Neural cell (in vitro differentiated cells): ENCODE data around the gene SLC22A23.

Source experiments
- EP300 ChIP-seq: fragments of 450-650 bp; conservative IDR thresholded peaks from 2 replicates; pipeline ENCODE4 v1.6.1; 2014; ENCODE audit warnings: antibody characterized with exemption, mild to moderate bottlenecking, moderate library complexity; ENCODE audit not compliant: poor library complexity, severe bottlenecking
- EZH2 ChIP-seq: fragments of 200-600, 300-800 bp; shearing (Covaris generic), sonication (generic); IDR thresholded peaks from 2 replicates; pipeline ENCODE4 v1.6.1; 2014; ENCODE audit warnings: antibody characterized with exemption, low read length, borderline replicate concordance, mild to moderate bottlenecking; ENCODE audit not compliant: insufficient read depth, poor library complexity, severe bottlenecking
- MXI1 ChIP-seq: fragments of 450-650 bp; conservative IDR thresholded peaks from 2 replicates; pipeline ENCODE4 v1.6.1; 2014; ENCODE audit warnings: antibody characterized with exemption, mild to moderate bottlenecking; ENCODE audit not compliant: poor library complexity, severe bottlenecking
- SMC3 ChIP-seq: fragments of 450-650 bp; conservative IDR thresholded peaks from 2 replicates; pipeline ENCODE4 v1.6.1; 2014; ENCODE audit warnings: antibody characterized with exemption, mild to moderate bottlenecking, moderate library complexity; ENCODE audit not compliant: poor library complexity
- TAF1 ChIP-seq: IDR thresholded peaks from 2 replicates; pipeline ENCODE4 v1.6.1; 2012; ENCODE audit warnings: low read depth
- TF ChIP-seq, protein P1 (sequence below): fragments of 450-650 bp; IDR thresholded peaks from 2 replicates; pipeline ENCODE4 v1.5.1; 2014; ENCODE audit warnings: antibody characterized with exemption, mild to moderate bottlenecking, moderate library complexity; ENCODE audit not compliant: poor library complexity, severe bottlenecking
- TF ChIP-seq, protein P2 (sequence below): IDR thresholded peaks from 2 replicates; pipeline ENCODE4 v1.6.1; 2012; ENCODE audit warnings: borderline replicate concordance

DNA sequence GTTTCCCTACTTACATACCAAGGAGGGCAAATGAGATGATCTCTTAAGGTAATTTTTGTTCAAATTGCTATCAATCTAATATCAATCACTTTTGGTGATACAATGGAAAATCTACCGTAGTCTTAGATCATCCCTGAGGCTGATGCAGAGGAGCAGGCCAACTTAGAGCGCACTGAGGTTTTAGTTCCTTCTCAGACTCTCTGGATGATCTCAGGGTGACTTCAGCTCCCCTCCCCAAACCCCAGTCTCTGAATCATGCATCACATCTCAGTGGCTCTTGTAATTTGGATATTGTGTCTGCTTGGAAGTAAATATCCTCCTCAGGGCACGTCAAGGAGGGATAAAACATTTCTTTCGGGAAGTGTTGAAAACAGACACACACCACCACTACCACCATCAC is 235.3 kb downstream of the SLC22A23 start:
- TF ChIP-seq, protein P1, sequence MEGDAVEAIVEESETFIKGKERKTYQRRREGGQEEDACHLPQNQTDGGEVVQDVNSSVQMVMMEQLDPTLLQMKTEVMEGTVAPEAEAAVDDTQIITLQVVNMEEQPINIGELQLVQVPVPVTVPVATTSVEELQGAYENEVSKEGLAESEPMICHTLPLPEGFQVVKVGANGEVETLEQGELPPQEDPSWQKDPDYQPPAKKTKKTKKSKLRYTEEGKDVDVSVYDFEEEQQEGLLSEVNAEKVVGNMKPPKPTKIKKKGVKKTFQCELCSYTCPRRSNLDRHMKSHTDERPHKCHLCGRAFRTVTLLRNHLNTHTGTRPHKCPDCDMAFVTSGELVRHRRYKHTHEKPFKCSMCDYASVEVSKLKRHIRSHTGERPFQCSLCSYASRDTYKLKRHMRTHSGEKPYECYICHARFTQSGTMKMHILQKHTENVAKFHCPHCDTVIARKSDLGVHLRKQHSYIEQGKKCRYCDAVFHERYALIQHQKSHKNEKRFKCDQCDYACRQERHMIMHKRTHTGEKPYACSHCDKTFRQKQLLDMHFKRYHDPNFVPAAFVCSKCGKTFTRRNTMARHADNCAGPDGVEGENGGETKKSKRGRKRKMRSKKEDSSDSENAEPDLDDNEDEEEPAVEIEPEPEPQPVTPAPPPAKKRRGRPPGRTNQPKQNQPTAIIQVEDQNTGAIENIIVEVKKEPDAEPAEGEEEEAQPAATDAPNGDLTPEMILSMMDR, result no peak
- no peak for TF ChIP-seq EP300
- TF ChIP-seq EZH2, result no peak
- no peak for TF ChIP-seq MXI1
- no peak for TF ChIP-seq TAF1
- TF ChIP-seq, protein P2, sequence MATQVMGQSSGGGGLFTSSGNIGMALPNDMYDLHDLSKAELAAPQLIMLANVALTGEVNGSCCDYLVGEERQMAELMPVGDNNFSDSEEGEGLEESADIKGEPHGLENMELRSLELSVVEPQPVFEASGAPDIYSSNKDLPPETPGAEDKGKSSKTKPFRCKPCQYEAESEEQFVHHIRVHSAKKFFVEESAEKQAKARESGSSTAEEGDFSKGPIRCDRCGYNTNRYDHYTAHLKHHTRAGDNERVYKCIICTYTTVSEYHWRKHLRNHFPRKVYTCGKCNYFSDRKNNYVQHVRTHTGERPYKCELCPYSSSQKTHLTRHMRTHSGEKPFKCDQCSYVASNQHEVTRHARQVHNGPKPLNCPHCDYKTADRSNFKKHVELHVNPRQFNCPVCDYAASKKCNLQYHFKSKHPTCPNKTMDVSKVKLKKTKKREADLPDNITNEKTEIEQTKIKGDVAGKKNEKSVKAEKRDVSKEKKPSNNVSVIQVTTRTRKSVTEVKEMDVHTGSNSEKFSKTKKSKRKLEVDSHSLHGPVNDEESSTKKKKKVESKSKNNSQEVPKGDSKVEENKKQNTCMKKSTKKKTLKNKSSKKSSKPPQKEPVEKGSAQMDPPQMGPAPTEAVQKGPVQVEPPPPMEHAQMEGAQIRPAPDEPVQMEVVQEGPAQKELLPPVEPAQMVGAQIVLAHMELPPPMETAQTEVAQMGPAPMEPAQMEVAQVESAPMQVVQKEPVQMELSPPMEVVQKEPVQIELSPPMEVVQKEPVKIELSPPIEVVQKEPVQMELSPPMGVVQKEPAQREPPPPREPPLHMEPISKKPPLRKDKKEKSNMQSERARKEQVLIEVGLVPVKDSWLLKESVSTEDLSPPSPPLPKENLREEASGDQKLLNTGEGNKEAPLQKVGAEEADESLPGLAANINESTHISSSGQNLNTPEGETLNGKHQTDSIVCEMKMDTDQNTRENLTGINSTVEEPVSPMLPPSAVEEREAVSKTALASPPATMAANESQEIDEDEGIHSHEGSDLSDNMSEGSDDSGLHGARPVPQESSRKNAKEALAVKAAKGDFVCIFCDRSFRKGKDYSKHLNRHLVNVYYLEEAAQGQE, result no peak
- TF ChIP-seq SMC3, result no peak
